ENCODE measurements around the gene FER. TPM values are rescaled to one million over a fixed set of nuclear protein-coding genes. Genes with fewer than 3 reads are reported as not detected.

Gene FER
- polyA plus RNA-seq, 1 donor from 2014 or later = 8.5 TPM

DNA sequence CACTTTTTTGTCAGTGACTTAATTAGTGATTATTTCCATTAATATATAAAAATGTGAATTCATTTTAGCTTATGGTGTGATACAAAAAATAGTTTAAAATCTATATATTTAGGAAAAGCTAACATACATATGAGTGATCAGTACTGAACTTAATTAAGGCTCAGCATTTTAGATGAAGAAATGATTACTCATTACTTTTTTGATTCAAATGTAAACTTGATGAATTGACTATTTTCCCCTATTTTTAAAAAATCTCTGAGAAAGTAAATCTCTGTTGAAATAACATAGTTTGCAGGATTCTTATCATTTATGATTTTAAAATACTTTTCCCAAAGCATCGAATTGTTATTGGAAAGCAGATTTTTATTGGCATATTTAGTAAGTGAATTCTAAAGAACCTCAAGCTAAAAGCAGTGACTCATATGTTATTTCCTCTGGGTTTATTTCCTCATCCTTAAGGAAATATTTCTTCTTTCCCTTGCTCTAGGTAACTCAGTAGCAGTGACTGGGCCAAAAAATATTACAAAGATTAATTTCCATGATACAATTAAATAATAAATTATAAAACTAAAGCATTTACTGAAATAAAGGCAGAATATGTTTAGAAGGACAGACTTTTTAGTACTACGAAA lies 290.6 kb downstream of the FER start:
- Histone ChIP-seq H2AFZ (ENCODE audit: low read depth, low read length) (no peak overlapping the region), H3K79me2 (replicated peaks; ENCODE audit: insufficient read depth, low read length) (no peaks in the 10 kb centered on the region), H4K20me1 (ENCODE audit: insufficient read depth) (no peaks in the 10 kb centered on the region), H3K9ac (ENCODE audit: low read length) (no peak overlapping the region), H3K9me3 (ENCODE audit: low read length) (no peaks in the 10 kb centered on the region), H3K9me2 (ENCODE audit: insufficient read depth, low read length) (no peaks in the 10 kb centered on the region), H3K27me3 (ENCODE audit: insufficient read depth, low read depth, low read length) (no peaks in the 10 kb centered on the region), H3K36me3 (ENCODE audit: insufficient read depth, low read length) (no peaks in the 10 kb centered on the region), H3F3A (ENCODE audit: insufficient read depth, low read length, poor library complexity, severe bottlenecking) (no peaks in the 10 kb centered on the region), H3K27ac (ENCODE audit: low read length) (no peak overlapping the region), H3K4me3 (ENCODE audit: low read length) (no peak overlapping the region), H3K4me2 (ENCODE audit: low read length) (no peak overlapping the region)
- TF ChIP-seq EZH2 (IDR thresholded peaks at IDR 0.05; ENCODE audit: borderline replicate concordance, insufficient read depth, low read length, poor library complexity, severe bottlenecking) = no peak
- TF ChIP-seq, protein P1, sequence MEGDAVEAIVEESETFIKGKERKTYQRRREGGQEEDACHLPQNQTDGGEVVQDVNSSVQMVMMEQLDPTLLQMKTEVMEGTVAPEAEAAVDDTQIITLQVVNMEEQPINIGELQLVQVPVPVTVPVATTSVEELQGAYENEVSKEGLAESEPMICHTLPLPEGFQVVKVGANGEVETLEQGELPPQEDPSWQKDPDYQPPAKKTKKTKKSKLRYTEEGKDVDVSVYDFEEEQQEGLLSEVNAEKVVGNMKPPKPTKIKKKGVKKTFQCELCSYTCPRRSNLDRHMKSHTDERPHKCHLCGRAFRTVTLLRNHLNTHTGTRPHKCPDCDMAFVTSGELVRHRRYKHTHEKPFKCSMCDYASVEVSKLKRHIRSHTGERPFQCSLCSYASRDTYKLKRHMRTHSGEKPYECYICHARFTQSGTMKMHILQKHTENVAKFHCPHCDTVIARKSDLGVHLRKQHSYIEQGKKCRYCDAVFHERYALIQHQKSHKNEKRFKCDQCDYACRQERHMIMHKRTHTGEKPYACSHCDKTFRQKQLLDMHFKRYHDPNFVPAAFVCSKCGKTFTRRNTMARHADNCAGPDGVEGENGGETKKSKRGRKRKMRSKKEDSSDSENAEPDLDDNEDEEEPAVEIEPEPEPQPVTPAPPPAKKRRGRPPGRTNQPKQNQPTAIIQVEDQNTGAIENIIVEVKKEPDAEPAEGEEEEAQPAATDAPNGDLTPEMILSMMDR (IDR thresholded peaks at IDR 0.05; ENCODE audit: poor library complexity, severe bottlenecking) = no peak
- TF ChIP-seq, protein P2, sequence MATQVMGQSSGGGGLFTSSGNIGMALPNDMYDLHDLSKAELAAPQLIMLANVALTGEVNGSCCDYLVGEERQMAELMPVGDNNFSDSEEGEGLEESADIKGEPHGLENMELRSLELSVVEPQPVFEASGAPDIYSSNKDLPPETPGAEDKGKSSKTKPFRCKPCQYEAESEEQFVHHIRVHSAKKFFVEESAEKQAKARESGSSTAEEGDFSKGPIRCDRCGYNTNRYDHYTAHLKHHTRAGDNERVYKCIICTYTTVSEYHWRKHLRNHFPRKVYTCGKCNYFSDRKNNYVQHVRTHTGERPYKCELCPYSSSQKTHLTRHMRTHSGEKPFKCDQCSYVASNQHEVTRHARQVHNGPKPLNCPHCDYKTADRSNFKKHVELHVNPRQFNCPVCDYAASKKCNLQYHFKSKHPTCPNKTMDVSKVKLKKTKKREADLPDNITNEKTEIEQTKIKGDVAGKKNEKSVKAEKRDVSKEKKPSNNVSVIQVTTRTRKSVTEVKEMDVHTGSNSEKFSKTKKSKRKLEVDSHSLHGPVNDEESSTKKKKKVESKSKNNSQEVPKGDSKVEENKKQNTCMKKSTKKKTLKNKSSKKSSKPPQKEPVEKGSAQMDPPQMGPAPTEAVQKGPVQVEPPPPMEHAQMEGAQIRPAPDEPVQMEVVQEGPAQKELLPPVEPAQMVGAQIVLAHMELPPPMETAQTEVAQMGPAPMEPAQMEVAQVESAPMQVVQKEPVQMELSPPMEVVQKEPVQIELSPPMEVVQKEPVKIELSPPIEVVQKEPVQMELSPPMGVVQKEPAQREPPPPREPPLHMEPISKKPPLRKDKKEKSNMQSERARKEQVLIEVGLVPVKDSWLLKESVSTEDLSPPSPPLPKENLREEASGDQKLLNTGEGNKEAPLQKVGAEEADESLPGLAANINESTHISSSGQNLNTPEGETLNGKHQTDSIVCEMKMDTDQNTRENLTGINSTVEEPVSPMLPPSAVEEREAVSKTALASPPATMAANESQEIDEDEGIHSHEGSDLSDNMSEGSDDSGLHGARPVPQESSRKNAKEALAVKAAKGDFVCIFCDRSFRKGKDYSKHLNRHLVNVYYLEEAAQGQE (IDR thresholded peaks at IDR 0.05; ENCODE audit: borderline replicate concordance) = no peak
- TF ChIP-seq MXI1 (conservative IDR thresholded peaks at IDR 0.05; ENCODE audit: poor library complexity, severe bottlenecking) = no peak

DNA sequence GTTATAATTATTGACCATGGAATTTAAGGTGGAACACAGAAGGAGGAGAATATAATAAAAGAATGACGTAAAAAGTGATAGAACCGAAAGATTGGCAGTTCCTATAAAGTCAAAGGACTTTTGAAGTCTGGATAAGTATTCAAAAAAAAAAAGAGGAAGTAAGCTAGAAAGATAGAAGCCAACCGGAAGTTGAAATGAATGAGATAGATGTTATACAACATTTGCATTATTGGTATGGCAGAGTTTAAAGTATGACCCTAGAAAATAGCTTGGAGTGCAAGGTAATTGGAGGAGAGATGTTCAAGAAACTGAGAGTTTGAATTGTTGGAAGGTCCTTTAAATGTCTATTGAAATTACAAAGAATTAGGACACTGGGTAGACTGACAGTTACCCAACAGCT lies 293.6 kb downstream of the FER start:
- no peak for TF ChIP-seq MXI1 (conservative IDR thresholded peaks at IDR 0.05; ENCODE audit: poor library complexity, severe bottlenecking)
- TF ChIP-seq, protein P2 (IDR thresholded peaks at IDR 0.05; ENCODE audit: borderline replicate concordance) = no peak
- TF ChIP-seq POLR2AphosphoS5 (IDR thresholded peaks at IDR 0.05) = no peak
- TF ChIP-seq EP300 (conservative IDR thresholded peaks at IDR 0.05; ENCODE audit: poor library complexity, severe bottlenecking) = no peak
- TF ChIP-seq TAF1 (IDR thresholded peaks at IDR 0.05; ENCODE audit: low read depth) = no peak
- TF ChIP-seq EZH2 (IDR thresholded peaks at IDR 0.05; ENCODE audit: borderline replicate concordance, insufficient read depth, low read length, poor library complexity, severe bottlenecking) = no peak
- no peak for TF ChIP-seq SMC3 (conservative IDR thresholded peaks at IDR 0.05; ENCODE audit: poor library complexity)
- TF ChIP-seq, protein P1 (IDR thresholded peaks at IDR 0.05; ENCODE audit: poor library complexity, severe bottlenecking) = no peak
- TF ChIP-seq RAD21 (conservative IDR thresholded peaks at IDR 0.05) = no peak
- Histone ChIP-seq H4K20me1 (ENCODE audit: insufficient read depth) (no peaks in the 10 kb centered on the region), H3K9me2 (ENCODE audit: insufficient read depth, low read length) (no peaks in the 10 kb centered on the region), H3K4me3 (ENCODE audit: low read length) (no peak overlapping the region), H3K36me3 (ENCODE audit: insufficient read depth, low read length) (no peaks in the 10 kb centered on the region), H3K27ac (ENCODE audit: low read length) (no peak overlapping the region), H3K9me3 (ENCODE audit: low read length) (no peaks in the 10 kb centered on the region), H2AFZ (ENCODE audit: low read depth, low read length) (no peak overlapping the region), H3F3A (ENCODE audit: insufficient read depth, low read length, poor library complexity, severe bottlenecking) (no peaks in the 10 kb centered on the region), H3K4me2 (ENCODE audit: low read length) (no peak overlapping the region), H3K9ac (ENCODE audit: low read length) (no peak overlapping the region), H3K79me2 (replicated peaks; ENCODE audit: insufficient read depth, low read length) (no peaks in the 10 kb centered on the region), H3K27me3 (ENCODE audit: insufficient read depth, low read depth, low read length) (no peaks in the 10 kb centered on the region)
